WTC11 (cell line): ENCODE data around the gene SLC6A16. TPM values are rescaled to one million over a fixed set of nuclear protein-coding genes. Genes with fewer than 3 reads are reported as not detected.

Experiments
- ATAC-seq: fragments of 200-7000 bp; cut with Tn5 transposase; 2 replicates; pipeline ENCODE4 v1.10.0; 2021; ENCODE audit warnings: mild to moderate bottlenecking, moderate library complexity
- CTCF ChIA-PET: fragments of 300-600 bp; sonication (Branson Sonifier 250); formaldehyde crosslinking; loops from one replicate; lab custom pipeline; 2021; ENCODE audit warnings: antibody characterized with exemption; lab: Charles Lee
- POLR2A ChIA-PET: fragments of 350-600 bp; sonication (Branson Sonifier 250); formaldehyde crosslinking; loops from one replicate; lab custom pipeline; 2021; ENCODE audit warnings: antibody characterized with exemption; lab: Charles Lee
- DNase-seq: peaks from one replicate; pipeline ENCODE4 v3.0.0; 2021; ENCODE audit warnings: low spot score
- H3K27ac Mint-ChIP-seq: 2 replicates; pipeline ENCODE4 v1.8.0; 2021; ENCODE audit warnings: mixed read lengths
- H3K27me3 Mint-ChIP-seq: 2 replicates; pipeline ENCODE4 v1.8.0; 2021; ENCODE audit warnings: low read depth, mild to moderate bottlenecking, moderate library complexity, mixed read lengths
- H3K36me3 Mint-ChIP-seq: 2 replicates; pipeline ENCODE4 v1.8.0; 2021; ENCODE audit warnings: mixed read lengths
- H3K4me1 Mint-ChIP-seq: 2 replicates; pipeline ENCODE4 v1.8.0; 2022; ENCODE audit warnings: mixed read lengths
- H3K4me3 Mint-ChIP-seq: 2 replicates; pipeline ENCODE4 v1.8.0; 2021; ENCODE audit warnings: mild to moderate bottlenecking, moderate library complexity, mixed read lengths
- H3K9me3 Mint-ChIP-seq: 2 replicates; pipeline ENCODE4 v1.8.0; 2021; ENCODE audit warnings: mixed read lengths
- AFF4 ChIP-seq: sonication (generic); formaldehyde crosslinking; IDR thresholded peaks from 2 replicates; pipeline ENCODE4 v1.8.1; 2023; ENCODE audit warnings: mild to moderate bottlenecking, missing genetic modification reagents, borderline replicate concordance
- CREM ChIP-seq: sonication (generic); formaldehyde crosslinking; IDR thresholded peaks from 2 replicates; pipeline ENCODE4 v1.8.1; 2022; ENCODE audit warnings: mild to moderate bottlenecking, missing genetic modification reagents, moderate library complexity
- GRHL2 ChIP-seq: fragments of 250-450 bp; sonication (Bioruptor Pico); IDR thresholded peaks from 2 replicates; pipeline ENCODE4 v1.8.0; 2022; ENCODE audit warnings: mild to moderate bottlenecking, moderate library complexity; ENCODE audit not compliant: insufficient replicate concordance, severe bottlenecking
- JAZF1 ChIP-seq: fragments of 250-450 bp; sonication (Bioruptor Pico); IDR thresholded peaks from 2 replicates; pipeline ENCODE4 v1.9.0; 2021; ENCODE audit warnings: moderate library complexity, mild to moderate bottlenecking, inconsistent platforms
- JUN ChIP-seq: sonication (generic); formaldehyde crosslinking; IDR thresholded peaks from 2 replicates; pipeline ENCODE4 v1.8.0; 2023; ENCODE audit warnings: mild to moderate bottlenecking, missing genetic modification reagents
- MLX ChIP-seq: sonication (generic); formaldehyde crosslinking; IDR thresholded peaks from 2 replicates; pipeline ENCODE4 v1.8.1; 2023; ENCODE audit warnings: mild to moderate bottlenecking, missing genetic modification reagents, moderate library complexity
- NFYB ChIP-seq: sonication (generic); formaldehyde crosslinking; conservative IDR thresholded peaks from 2 replicates; pipeline ENCODE4 v1.8.0; 2022; ENCODE audit warnings: low read depth, missing genetic modification reagents
- NR3C1 ChIP-seq: sonication (generic); formaldehyde crosslinking; conservative IDR thresholded peaks from 2 replicates; pipeline ENCODE4 v1.8.1; 2023; ENCODE audit warnings: low read depth, mild to moderate bottlenecking, missing genetic modification reagents
- PRDM15 ChIP-seq: sonication (generic); formaldehyde crosslinking; IDR thresholded peaks from 2 replicates; pipeline ENCODE4 v1.8.0; 2022; ENCODE audit warnings: missing genetic modification reagents
- SMAD4 ChIP-seq: sonication (generic); formaldehyde crosslinking; IDR thresholded peaks from 2 replicates; pipeline ENCODE4 v1.8.0; 2022; ENCODE audit warnings: mild to moderate bottlenecking, missing genetic modification reagents
- TEAD4 ChIP-seq: sonication (generic); formaldehyde crosslinking; IDR thresholded peaks from 2 replicates; pipeline ENCODE4 v1.8.0; 2022; ENCODE audit warnings: mild to moderate bottlenecking, missing genetic modification reagents
- ZBTB43 ChIP-seq: sonication (generic); formaldehyde crosslinking; IDR thresholded peaks from 2 replicates; pipeline ENCODE4 v1.8.1; 2023; ENCODE audit warnings: mild to moderate bottlenecking, missing genetic modification reagents
- ZNF263 ChIP-seq: sonication (generic); formaldehyde crosslinking; IDR thresholded peaks from 2 replicates; pipeline ENCODE4 v1.8.1; 2022; ENCODE audit warnings: low read depth, mild to moderate bottlenecking, moderate library complexity, missing genetic modification reagents
- total RNA-seq: library from RNA; stranded (reverse); gene quantifications from 3 replicates; pipeline ENCODE4 v1.2.3, GENCODE V29; 2021

The SLC6A16 gene
- total RNA-seq, 1 experiment from 2014 or later = 1.5 TPM

- no peak for TF ChIP-seq AFF4 (CRISPR knock-in tag)
- TF ChIP-seq, all 79 proteins: peak for 0
Measured at GRCh38 chr19:49264258-49264657, 60.7 kb downstream of the SLC6A16 start (continued).

- DNase-seq = no peak
- Mint-ChIP-seq H3K9me3 (peaks cover 66% of the 10 kb centered on the region), H3K27me3 (peaks cover 13% of the 10 kb centered on the region), H3K27ac (no peak overlapping the region), H3K4me1 (no peaks in the 10 kb centered on the region), H3K4me3 (no peak overlapping the region), H3K36me3 (peaks cover 12% of the 10 kb centered on the region)
- POLR2A ChIA-PET = no interaction called here
- TF ChIP-seq MLX (no peak), GRHL2 (no peak), TEAD4 (CRISPR knock-in tag) (no peak), ZBTB43 (CRISPR knock-in tag) (no peak), CREM (CRISPR knock-in tag) (no peak), NR3C1 (CRISPR knock-in tag) (no peak), SMAD4 (no peak), JAZF1 (CRISPR knock-in tag) (no peak), ZNF263 (CRISPR knock-in tag) (no peak), PRDM15 (CRISPR knock-in tag) (no peak), NFYB (CRISPR knock-in tag) (no peak)
- ATAC-seq = no peak
- CTCF ChIA-PET = no interaction called here
Measured at GRCh38 chr19:49261602-49262001, 63.4 kb downstream of the SLC6A16 start.

GRCh38 chr19:49256691-49257090, 68.3 kb downstream of the SLC6A16 start:
- ChIA-PET POLR2A (no interaction called here), CTCF (interaction anchor here (1.1 kb wide), 2 partner anchors 31 to 58 kb away, joined by 3 to 4 read pairs; no protein-coding TSS in a partner anchor)
- DNase-seq (no peak), ATAC-seq (no peak)
- Mint-ChIP-seq H3K9me3 (peaks cover 35% of the 10 kb centered on the region), H3K4me1 (no peaks in the 10 kb centered on the region), H3K27ac (no peak overlapping the region), H3K27me3 (peaks cover 38% of the 10 kb centered on the region), H3K36me3 (peaks cover 8% of the 10 kb centered on the region; the same call in 1 of the 2 replicates), H3K4me3 (no peak overlapping the region)
- no peak for TF ChIP-seq JUN
